Ovary (tissue), 9 donors: ENCODE measurements around the gene ANKLE1. TPM values are rescaled to one million over a fixed set of nuclear protein-coding genes. Genes with fewer than 3 reads are reported as not detected.

Experiments
- DNase-seq, 5 donors: peaks; one replicate each; pipeline ENCODE4 v3.0.0-alpha.2; 2019 to 2020
- H3K27ac ChIP-seq, 2 donors: fragments of 200-600 bp; one replicate each; pipeline versions ENCODE4 v1.5.1 to v1.8.0; 2019 to 2022
- H3K27me3 ChIP-seq: fragments of 200-600 bp; one replicate; pipeline ENCODE4 v1.8.0; 2022
- H3K36me3 ChIP-seq: fragments of 200-600 bp; sonication (generic); one replicate; pipeline ENCODE4 v1.5.1; 2019
- H3K4me1 ChIP-seq: one replicate; pipeline ENCODE4 v1.8.1; 2013; ENCODE audit warnings: mild to moderate bottlenecking, moderate library complexity; ENCODE audit not compliant: insufficient read depth
- H3K4me3 ChIP-seq: fragments of 200-600 bp; sonication (generic); one replicate; pipeline ENCODE4 v1.5.1; 2017
- H3K9me3 ChIP-seq, 2 donors: fragments of 200-600 bp in 1 of 2; sonication (generic) in 1 of 2; one replicate each; pipeline versions ENCODE4 v1.5.1 to v1.8.1; 2013 to 2019; ENCODE audit warnings: mild to moderate bottlenecking in 1 of 2, moderate library complexity in 1 of 2
- CTCF ChIP-seq, 3 donors: fragments of 450-650 bp in 2 of 3; fragments of 200-600 bp in 1 of 3; IDR thresholded peaks; one replicate each; pipeline versions ENCODE4 v1.5.1 to v1.8.0; 2016 to 2022; ENCODE audit warnings: antibody characterized with exemption in 3 of 3, mild to moderate bottlenecking in 1 of 3
- EP300 ChIP-seq: sonication (generic); formaldehyde crosslinking; IDR thresholded peaks from one replicate; pipeline ENCODE4 v1.6.1; 2017; ENCODE audit warnings: antibody characterized with exemption
- POLR2A ChIP-seq: fragments of 450-650 bp; IDR thresholded peaks from one replicate; pipeline ENCODE4 v1.6.1; 2017; ENCODE audit warnings: antibody characterized with exemption, mild to moderate bottlenecking, moderate library complexity
- WGBS, 3 donors: extraction: QIAGEN DNeasy Blood & Tissue Kit in 1 of 3; methylation state at CpG; one replicate each; pipeline versions ENCODE4 v1.1.5 to v1.1.7; 2013 to 2017; 5-methylcytosine and 5-hydroxymethylcytosine counted together
- intact Hi-C, 4 donors: fragments of 100-400 bp; cut with DNase I; formaldehyde crosslinking; loops; one replicate each; pipeline versions ENCODE4 v1.11.0 to v1.15.1; 2022 to 2023
- polyA plus RNA-seq, 2 donors: library from polyadenylated mRNA; stranded (reverse); fragments of 200-250 nt in 1 of 2; fragments of 350-450 nt in 1 of 2; fragmentation: Illumina TruSeq in 1 of 2; extraction: RNeasy Lipid Tissue Mini Kit (QIAGEN cat#74804) in 1 of 2; gene quantifications; one replicate each; pipeline ENCODE4 v1.2.3, GENCODE V29; 2013 to 2014
- total RNA-seq, 7 donors: library from RNA; depleted of rRNA in 2 of 7; stranded (reverse); fragments of >200 nt in 2 of 7; fragmentation: NEBNext Ultra II Directional in 3 of 7; extraction: Animal tissue kit (Norgen Biotek cat#: 25700) in 3 of 7; gene quantifications; one replicate each; pipeline versions ENCODE4 v1.1.0 to v1.2.4, GENCODE V29; 2016 to 2023
- donor health status: DM: no; HTN: no; CAD: no; lungs with moderate emphysema.
- donor health status: DM: no; HTN: no; CAD: no.
- donor health status: Bipolar disorder and iron deficiency.
- donor health status: DM: yes; HTN: yes; CAD: no.
- donor health status: DM: no; HTN: no; CAD: no.
- donor health status: DM: yes; HTN: yes; CAD: no.

ANKLE1 gene
- total and polyA plus RNA-seq, 9 donors: 0.12 to 1.6 (median 0.81) TPM

- WGBS, 3 donors: 0% methylated on average over 47 to 55 of the region's 55 CpGs
- intact Hi-C loops: no loop called here
- Histone ChIP-seq H3K4me1 (peaks cover 9% of the 10 kb centered on the region), H3K27me3 (no peaks in the 10 kb centered on the region), H3K27ac (peak within 1 kb of the TSS; percentile 41 to 73), H3K36me3 (no peaks in the 10 kb centered on the region), H3K9me3 (no peaks in the 10 kb centered on the region), H3K4me3 (peak within 1 kb of the TSS; percentile 61)
- DNase-seq: peak; percentile 95 to 97 (median 96)
- no peak for TF ChIP-seq EP300
- TF ChIP-seq CTCF (IDR thresholded peaks at IDR 0.05): peak; percentile 38 to 89 (median 85)
- peak; percentile 37 for TF ChIP-seq POLR2A
Observed at GRCh38 chr19:17305517-17306284, 24.0 kb downstream of the ANKLE1 start, which contains the start of gene MRPL34. TSS of gene MRPL34 (plus strand) at chr19:17305872. CDS start at chr19:17305893, 21 bp downstream.

- Histone ChIP-seq H3K27me3 (no peaks in the 10 kb centered on the region), H3K4me1 (peaks cover 9% of the 10 kb centered on the region), H3K27ac (peak overlapping the region; percentile 41 to 73), H3K4me3 (peak overlapping the region; percentile 61), H3K36me3 (no peaks in the 10 kb centered on the region), H3K9me3 (no peaks in the 10 kb centered on the region)
- TF ChIP-seq POLR2A (no peak), CTCF (IDR thresholded peaks at IDR 0.05) (no peak), EP300 (no peak)
- 4 to 7% (median 4%) methylated on average over 26 to 28 of the region's 28 CpGs for WGBS, 3 donors
- intact Hi-C loops: no loop called here
- no peak for DNase-seq
Observed at GRCh38 chr19:17306285-17306714, 24.6 kb downstream of the ANKLE1 start.

GRCh38 chr19:17307876-17308377 lies 26.2 kb downstream of the ANKLE1 start:
- Histone ChIP-seq H3K9me3 (no peaks in the 10 kb centered on the region), H3K27me3 (no peaks in the 10 kb centered on the region), H3K4me1 (peaks cover 5% of the 10 kb centered on the region), H3K36me3 (no peaks in the 10 kb centered on the region), H3K27ac (no peak overlapping the region), H3K4me3 (no peak overlapping the region)
- no peak for TF ChIP-seq CTCF (IDR thresholded peaks at IDR 0.05)
- no peak for TF ChIP-seq POLR2A
- no peak for TF ChIP-seq EP300
- intact Hi-C loops: no loop called here
- WGBS, 3 donors: 73 to 75% (median 73%) methylated on average over 8 of the region's 8 CpGs
- DNase-seq: no peak

- Histone ChIP-seq H3K27me3 (no peaks in the 10 kb centered on the region), H3K4me1 (peaks cover 2% of the 10 kb centered on the region), H3K36me3 (no peaks in the 10 kb centered on the region), H3K4me3 (peak within 1 kb of the TSS; percentile 86), H3K9me3 (no peaks in the 10 kb centered on the region), H3K27ac (no peak within 1 kb of the TSS)
- intact Hi-C loops: no loop called here
- TF ChIP-seq CTCF (IDR thresholded peaks at IDR 0.05) (no peak), POLR2A (peak; percentile 63)
- 0 to 1% (median 0%) methylated on average over 45 to 46 of the region's 46 CpGs for WGBS, 3 donors
- peak; percentile 97 to 100 (median 98) for DNase-seq
Observed at GRCh38 chr19:17309198-17309964, 27.7 kb downstream of the ANKLE1 start, which contains the start of gene DDA1. TSS of gene DDA1 (plus strand) at chr19:17309563. CDS start at chr19:17309655, 92 bp downstream.
